Activated naive CD4-positive, alpha-beta T cell treated with anti-CD3 and anti-CD28 coated beads for 36 hours (primary cell): ENCODE data around the gene KDM2B. TPM values are rescaled to one million over a fixed set of nuclear protein-coding genes. Genes with fewer than 3 reads are reported as not detected.
A peak's percentile ranks its signal among the peaks of the same experiment; 100 is the strongest.

Experiments used
- CTCF ChIA-PET: fragments of 350-600 bp; sonication (Branson Sonifier 250); formaldehyde crosslinking; loops from one replicate; lab custom pipeline; 2021; ENCODE audit warnings: antibody characterized with exemption; lab: Charles Lee
- DNase-seq: peaks from one replicate; pipeline ENCODE4 v3.0.0-alpha.2; 2020
- H3K27ac Mint-ChIP-seq: one replicate; pipeline ENCODE4 v1.8.0; 2021; ENCODE audit warnings: mild to moderate bottlenecking, mixed read lengths
- H3K27me3 Mint-ChIP-seq: one replicate; pipeline ENCODE4 v1.8.0; 2021; ENCODE audit warnings: low read depth, mixed read lengths
- H3K36me3 Mint-ChIP-seq: one replicate; pipeline ENCODE4 v1.8.0; 2021; ENCODE audit warnings: low read depth, mixed read lengths
- H3K4me1 Mint-ChIP-seq: one replicate; pipeline ENCODE4 v1.8.0; 2021; ENCODE audit warnings: low read depth, mixed read lengths
- H3K4me3 Mint-ChIP-seq: one replicate; pipeline ENCODE4 v1.8.0; 2021; ENCODE audit warnings: mild to moderate bottlenecking, moderate library complexity, mixed read lengths
- H3K9me3 Mint-ChIP-seq: one replicate; pipeline ENCODE4 v1.8.0; 2021; ENCODE audit warnings: mixed read lengths
- intact Hi-C: fragments of 100-400 bp; cut with micrococcal nuclease; formaldehyde crosslinking; loops from one replicate; pipeline ENCODE4 v1.15.1; 2023
- total RNA-seq, 2 experiments: library from RNA; stranded (reverse); gene quantifications; one replicate each; pipeline ENCODE4 v1.2.3, GENCODE V29; 2021

The KDM2B gene
- 10 to 100 TPM; 22.7 to 23.8 TPM for total RNA-seq

DNA sequence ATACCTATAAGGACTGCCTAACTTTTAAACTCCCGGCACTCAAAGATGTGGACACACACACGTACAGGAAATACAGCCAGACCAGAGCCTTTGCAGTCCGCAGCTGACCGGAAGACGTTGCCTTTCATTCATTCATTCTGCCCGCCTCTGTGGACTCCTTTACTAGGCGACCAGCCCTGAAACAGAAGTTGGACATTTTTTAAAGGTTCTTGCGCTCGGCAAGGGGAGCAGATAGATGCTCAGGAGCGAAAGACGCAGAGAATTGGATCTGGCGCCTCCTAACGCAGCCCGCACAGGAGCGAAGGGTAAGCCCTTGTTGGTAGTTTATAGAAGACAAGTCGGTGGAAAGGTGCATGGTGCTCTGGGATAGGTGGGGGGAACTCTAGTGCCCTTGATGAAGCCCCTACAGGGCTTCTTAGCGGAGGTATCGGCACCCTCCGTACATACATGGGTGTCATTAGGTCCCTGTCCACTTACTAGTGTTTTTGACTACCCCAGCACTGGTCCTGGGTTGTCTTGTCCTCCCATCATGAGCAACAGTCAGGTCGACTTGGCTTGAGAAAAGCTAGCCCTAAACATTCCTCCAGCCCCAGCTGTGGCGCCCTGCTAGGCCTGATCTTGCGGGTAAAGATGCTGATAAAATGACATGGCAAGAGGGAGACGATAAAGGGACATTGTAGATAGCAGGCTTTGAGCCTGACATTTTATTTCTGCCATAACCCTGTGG lies at the start of gene KDM2B:
TSS of gene KDM2B (minus strand) at position 65 of the 727 bp plus-strand sequence. CDS start 112 bp downstream, outside the sequence.
- peak; percentile 45 for DNase-seq
- H3K27ac Mint-ChIP-seq, result peak within 1 kb of the TSS; percentile 92
- CTCF ChIA-PET, result interaction anchor here (0.8 to 2.0 kb wide), 6 partner anchors 42 to 207 kb away, joined by 3 to 12 read pairs (median 6); partner anchors contain the start of gene MORN3
- no peaks in the 10 kb centered on the region for H3K27me3 Mint-ChIP-seq
- peak within 1 kb of the TSS; percentile 90 for H3K4me3 Mint-ChIP-seq
- H3K4me1 Mint-ChIP-seq, result peaks cover 19% of the 10 kb centered on the region
- no peaks in the 10 kb centered on the region for H3K9me3 Mint-ChIP-seq
- intact Hi-C loops, result loop anchor here (1.0 to 5.0 kb wide), 6 partner anchors 9 to 202 kb away; partner anchors contain the start of genes ORAI1 and RNF34
- H3K36me3 Mint-ChIP-seq, result peaks cover 2% of the 10 kb centered on the region

- H3K4me1 Mint-ChIP-seq, result peaks cover 57% of the 10 kb centered on the region
- no peaks in the 10 kb centered on the region for H3K9me3 Mint-ChIP-seq
- H3K36me3 Mint-ChIP-seq, result peaks cover 28% of the 10 kb centered on the region
- intact Hi-C loops, result loop anchor here (5.0 kb wide), 1 partner anchor 449 kb away; the partner anchor contains the start of gene MLXIP
- H3K27ac Mint-ChIP-seq, result peak overlapping the region; percentile 98
- peak; percentile 52 for DNase-seq
- no peaks in the 10 kb centered on the region for H3K27me3 Mint-ChIP-seq
- CTCF ChIA-PET, result interaction anchor here (0.7 to 9.5 kb wide), 8 partner anchors 8 to 151 kb away, joined by 3 to 110 read pairs (median 9); partner anchors contain the start of genes KDM2B and MORN3
- H3K4me3 Mint-ChIP-seq, result peak overlapping the region; percentile 83
Measured at GRCh38 chr12:121628536-121628935, 47.7 kb upstream of the KDM2B start.

DNA sequence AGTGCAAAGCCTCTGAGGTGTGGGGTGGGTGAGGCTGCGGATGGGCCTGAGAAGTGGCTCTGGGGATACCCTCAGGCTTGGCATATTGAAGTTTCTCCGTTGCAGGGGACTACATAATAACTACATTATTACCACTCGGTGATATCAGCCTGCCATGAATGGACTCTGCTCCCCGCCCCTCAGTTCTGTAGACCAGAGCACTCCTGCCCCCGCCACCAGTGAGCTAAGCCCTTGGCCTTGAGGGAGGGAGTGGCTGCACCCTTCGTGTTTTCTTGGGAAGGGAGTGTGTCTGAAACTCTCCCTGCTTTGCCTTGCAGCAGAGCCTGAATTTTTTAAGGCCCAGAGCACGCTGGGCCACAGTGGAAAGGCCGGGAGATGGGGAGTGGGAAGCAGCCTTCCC lies 47.2 kb upstream of the KDM2B start:
- Mint-ChIP-seq H3K36me3 (peaks cover 28% of the 10 kb centered on the region), H3K4me3 (peak overlapping the region; percentile 83), H3K27me3 (no peaks in the 10 kb centered on the region), H3K4me1 (peaks cover 55% of the 10 kb centered on the region), H3K27ac (peak overlapping the region; percentile 98), H3K9me3 (no peaks in the 10 kb centered on the region)
- CTCF ChIA-PET, result interaction anchor here (0.6 to 9.5 kb wide), 13 partner anchors 8 to 166 kb away, joined by 3 to 110 read pairs (median 7); partner anchors contain the start of genes KDM2B and MORN3
- peak; percentile 25 for DNase-seq
- intact Hi-C loops, result loop anchor here (5.0 kb wide), 1 partner anchor 449 kb away; the partner anchor contains the start of gene MLXIP

DNA sequence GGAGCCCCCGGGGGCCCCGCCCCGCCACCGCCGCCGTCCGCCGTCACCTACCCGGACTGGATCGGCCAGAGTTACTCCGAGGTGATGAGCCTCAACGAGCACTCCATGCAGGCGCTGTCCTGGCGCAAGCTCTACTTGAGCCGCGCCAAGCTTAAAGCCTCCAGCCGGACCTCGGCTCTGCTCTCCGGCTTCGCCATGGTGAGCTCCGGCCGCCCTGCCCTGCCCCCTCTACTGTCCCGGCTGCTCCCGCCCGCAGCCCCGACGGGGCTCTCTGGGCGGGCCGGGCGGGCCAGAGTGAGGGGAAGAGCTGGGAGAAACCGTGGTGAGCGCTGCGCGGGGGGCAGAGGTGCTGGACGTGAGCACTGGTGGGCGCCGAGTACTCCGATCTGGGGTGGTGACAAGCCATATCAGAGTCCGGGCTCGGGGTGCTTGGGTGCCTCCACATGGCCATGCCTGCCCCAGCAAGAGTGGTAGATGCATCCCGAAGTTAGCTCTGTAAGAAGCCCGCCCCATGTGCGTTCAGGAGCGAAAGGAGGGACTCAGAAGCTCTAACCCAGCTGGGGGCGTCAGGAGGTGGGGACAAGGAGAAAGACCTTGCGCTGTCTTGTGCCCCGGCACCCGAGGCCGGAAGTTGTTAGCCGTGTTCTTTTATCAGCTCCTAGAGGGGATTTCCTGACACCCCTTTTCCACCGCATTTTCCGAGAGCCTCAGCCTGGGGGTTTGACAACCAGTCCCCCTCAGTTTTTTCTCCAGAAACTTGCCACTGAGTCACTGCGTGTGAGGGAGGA lies 46.2 kb upstream of the KDM2B start:
- DNase-seq, result peak; percentile 90
- peak overlapping the region; percentile 98 for H3K27ac Mint-ChIP-seq
- H3K4me1 Mint-ChIP-seq, result peaks cover 45% of the 10 kb centered on the region
- CTCF ChIA-PET, result interaction anchor here (0.6 to 9.5 kb wide), 18 partner anchors 9 to 167 kb away, joined by 3 to 110 read pairs (median 6); partner anchors contain the start of genes KDM2B and MORN3
- no peaks in the 10 kb centered on the region for H3K9me3 Mint-ChIP-seq
- intact Hi-C loops, result loop anchor here (1.0 to 5.0 kb wide), 13 partner anchors 10 to 482 kb away; partner anchors contain the start of genes CAMKK2, MLXIP and PSMD9
- H3K4me3 Mint-ChIP-seq, result peak overlapping the region; percentile 83
- H3K27me3 Mint-ChIP-seq, result no peaks in the 10 kb centered on the region
- peaks cover 27% of the 10 kb centered on the region for H3K36me3 Mint-ChIP-seq

DNA sequence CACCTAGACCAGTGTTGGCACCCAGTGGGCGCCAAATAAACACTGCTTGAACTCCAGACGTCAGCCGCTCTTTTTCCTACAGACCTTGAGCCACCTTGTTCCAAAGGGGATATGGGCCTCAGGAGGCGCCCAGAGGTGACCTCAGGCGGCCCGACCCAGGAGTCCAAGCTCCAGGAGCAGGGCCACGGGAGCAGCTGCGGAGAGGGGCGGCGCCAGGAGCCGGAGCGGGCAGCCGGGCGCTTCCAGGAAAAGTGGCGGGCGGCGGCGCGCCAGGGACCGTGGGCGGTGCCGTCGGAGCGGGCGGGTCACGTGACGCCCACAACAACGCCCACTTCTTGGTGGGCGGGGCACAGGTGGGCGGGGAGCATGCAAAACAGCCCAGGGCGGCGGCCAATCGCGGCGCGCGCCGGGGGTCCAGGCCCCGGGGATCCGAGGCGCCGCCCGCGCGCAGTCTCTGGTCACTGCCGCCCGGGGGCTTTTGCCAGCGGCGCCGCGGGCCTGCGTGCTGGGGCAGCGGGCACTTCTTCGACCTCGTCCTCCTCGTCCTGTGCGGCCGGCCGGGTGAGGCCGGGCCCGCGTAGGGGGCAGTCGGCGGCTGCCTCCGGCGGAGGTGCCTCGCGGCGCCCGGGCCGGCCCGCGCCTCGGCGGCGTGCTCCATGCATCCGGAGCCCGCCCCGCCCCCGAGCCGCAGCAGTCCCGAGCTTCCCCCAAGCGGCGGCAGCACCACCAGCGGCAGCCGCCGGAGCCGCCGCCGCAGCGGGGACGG lies 45.4 kb upstream of the KDM2B start, which contains the start of gene ORAI1:
TSS of gene ORAI1 (plus strand) at position 444 of the 766 bp plus-strand sequence.
- Mint-ChIP-seq H3K27ac (peak within 1 kb of the TSS; percentile 98), H3K4me3 (peak within 1 kb of the TSS; percentile 83), H3K4me1 (peaks cover 37% of the 10 kb centered on the region), H3K27me3 (no peaks in the 10 kb centered on the region), H3K9me3 (no peaks in the 10 kb centered on the region), H3K36me3 (peaks cover 24% of the 10 kb centered on the region)
- CTCF ChIA-PET, result interaction anchor here (0.7 to 9.5 kb wide), 10 partner anchors 10 to 126 kb away, joined by 3 to 110 read pairs (median 9); partner anchors contain the start of gene MORN3
- peak; percentile 97 for DNase-seq
- intact Hi-C loops, result loop anchor here (1.0 to 5.0 kb wide), 11 partner anchors 36 to 481 kb away; partner anchors contain the start of genes CAMKK2, MLXIP and PSMD9

DNA sequence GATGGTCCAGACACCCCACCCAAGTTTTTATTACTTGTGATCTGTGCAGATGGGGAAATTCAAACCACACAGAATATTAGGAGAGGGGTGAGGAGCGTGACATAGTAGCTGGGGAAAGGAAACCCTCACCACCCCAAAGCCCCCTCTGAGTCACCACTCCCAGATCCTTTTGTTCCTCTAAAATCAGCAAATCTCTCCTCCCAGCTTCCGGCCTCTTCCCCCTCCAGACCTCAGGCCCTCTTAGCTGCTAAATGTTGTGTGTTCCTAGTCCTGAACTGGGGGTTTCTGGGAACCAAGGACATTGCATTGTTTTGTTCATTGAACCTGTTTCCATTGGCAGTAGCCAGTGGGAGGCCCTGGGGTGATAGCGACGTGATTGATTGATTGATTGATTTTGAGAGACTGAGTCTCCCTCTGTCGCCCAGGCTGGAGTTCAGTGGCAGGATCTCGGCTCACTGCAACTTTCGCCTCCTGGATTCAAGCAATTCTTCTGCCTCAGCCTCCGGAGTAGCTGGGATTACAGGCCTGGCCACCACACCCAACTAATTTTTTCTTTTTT lies 39.6 kb upstream of the KDM2B start:
- intact Hi-C loops, result no loop called here
- no peak for DNase-seq
- Mint-ChIP-seq H3K4me3 (no peak overlapping the region), H3K9me3 (no peaks in the 10 kb centered on the region), H3K27me3 (no peaks in the 10 kb centered on the region), H3K36me3 (no peaks in the 10 kb centered on the region), H3K27ac (no peak overlapping the region), H3K4me1 (peaks cover 10% of the 10 kb centered on the region)
- CTCF ChIA-PET, result interaction anchor here (1.5 kb wide), 1 partner anchor 68 kb away, joined by 5 read pairs; no protein-coding TSS in a partner anchor

DNA sequence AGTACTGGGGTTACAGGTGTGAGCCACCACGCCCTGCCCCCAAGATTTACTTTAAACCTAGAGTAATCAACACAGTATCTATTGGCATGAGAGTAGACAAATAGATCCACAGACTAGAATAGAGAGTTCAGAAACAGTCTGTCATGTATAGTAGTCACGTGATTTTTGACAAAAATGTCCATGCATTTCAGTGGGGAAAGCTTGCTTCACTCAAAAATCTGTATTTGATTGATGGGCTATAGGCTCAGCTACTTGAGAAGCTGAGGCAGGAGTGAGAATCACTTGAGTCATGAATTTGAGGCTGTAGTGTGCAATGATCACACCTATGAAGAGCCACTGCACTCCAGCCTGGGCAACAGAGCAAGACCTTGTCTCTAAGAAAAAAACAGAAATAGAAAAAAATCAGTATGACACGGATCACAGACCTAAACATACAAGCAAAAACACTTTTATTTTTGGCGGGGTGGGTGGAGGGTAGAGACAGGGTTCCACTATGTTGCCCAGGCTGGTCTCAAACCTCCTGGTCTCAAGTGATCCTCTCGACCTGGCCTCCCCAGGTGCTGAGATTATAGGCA lies 37.9 kb upstream of the KDM2B start:
- no peak for DNase-seq
- intact Hi-C loops, result no loop called here
- H3K27me3 Mint-ChIP-seq, result no peaks in the 10 kb centered on the region
- peaks cover 3% of the 10 kb centered on the region for H3K4me1 Mint-ChIP-seq
- H3K27ac Mint-ChIP-seq, result no peak overlapping the region
- H3K9me3 Mint-ChIP-seq, result no peaks in the 10 kb centered on the region
- H3K4me3 Mint-ChIP-seq, result no peak overlapping the region
- CTCF ChIA-PET, result no interaction called here
- no peaks in the 10 kb centered on the region for H3K36me3 Mint-ChIP-seq

GRCh38 chr12:121614872-121615467 lies 34.1 kb upstream of the KDM2B start:
- Mint-ChIP-seq H3K4me3 (no peak overlapping the region), H3K36me3 (no peaks in the 10 kb centered on the region), H3K9me3 (no peaks in the 10 kb centered on the region), H3K4me1 (peaks cover 1% of the 10 kb centered on the region), H3K27ac (no peak overlapping the region), H3K27me3 (no peaks in the 10 kb centered on the region)
- DNase-seq, result no peak
- CTCF ChIA-PET, result interaction anchor here (0.6 to 0.7 kb wide), 3 partner anchors 73 to 284 kb away, joined by 3 to 5 read pairs (median 4); no protein-coding TSS in a partner anchor
- intact Hi-C loops, result no loop called here

- Mint-ChIP-seq H3K9me3 (no peaks in the 10 kb centered on the region), H3K27ac (no peak overlapping the region), H3K36me3 (no peaks in the 10 kb centered on the region), H3K27me3 (no peaks in the 10 kb centered on the region), H3K4me1 (peaks cover 1% of the 10 kb centered on the region), H3K4me3 (no peak overlapping the region)
- CTCF ChIA-PET, result no interaction called here
- DNase-seq, result no peak
- intact Hi-C loops, result no loop called here
Measured at GRCh38 chr12:121613462-121613861, 32.6 kb upstream of the KDM2B start.

GRCh38 chr12:121611306-121611705 lies 30.5 kb upstream of the KDM2B start:
- intact Hi-C loops, result no loop called here
- Mint-ChIP-seq H3K36me3 (no peaks in the 10 kb centered on the region), H3K27ac (no peak overlapping the region), H3K27me3 (no peaks in the 10 kb centered on the region), H3K9me3 (no peaks in the 10 kb centered on the region), H3K4me1 (peaks cover 1% of the 10 kb centered on the region), H3K4me3 (no peak overlapping the region)
- peak; percentile 28 for DNase-seq
- CTCF ChIA-PET, result interaction anchor here (0.7 kb wide), 1 partner anchor 58 kb away, joined by 7 read pairs; the partner anchor contains the start of gene MORN3
